Vagina (tissue), 2 donors: Measurements from ENCODE around the gene ZNF227.
"Not testable (repeated sequence)": the region's sequence is repeated elsewhere in the genome, so short reads cannot be mapped to it uniquely, and the experiment has no call there.

Experiments
- POLR2A ChIP-seq, 2 donors: fragments of 450-650 bp; IDR thresholded peaks; one replicate each; pipeline ENCODE4 v1.6.1; 2017; ENCODE audit warnings: antibody characterized with exemption in 2 of 2, mild to moderate bottlenecking in 2 of 2, moderate library complexity in 2 of 2
- TF ChIP-seq, protein P1 (sequence below), 3 experiments: fragments of 450-650 bp in 2 of 3; fragments of 200-600 bp in 1 of 3; sonication (generic) in 1 of 3; IDR thresholded peaks; one replicate each; pipeline ENCODE4 v1.5.1; 2017 to 2019; ENCODE audit warnings: antibody characterized with exemption in 3 of 3, mild to moderate bottlenecking in 2 of 3, moderate library complexity in 2 of 3

- TF ChIP-seq, protein P1, sequence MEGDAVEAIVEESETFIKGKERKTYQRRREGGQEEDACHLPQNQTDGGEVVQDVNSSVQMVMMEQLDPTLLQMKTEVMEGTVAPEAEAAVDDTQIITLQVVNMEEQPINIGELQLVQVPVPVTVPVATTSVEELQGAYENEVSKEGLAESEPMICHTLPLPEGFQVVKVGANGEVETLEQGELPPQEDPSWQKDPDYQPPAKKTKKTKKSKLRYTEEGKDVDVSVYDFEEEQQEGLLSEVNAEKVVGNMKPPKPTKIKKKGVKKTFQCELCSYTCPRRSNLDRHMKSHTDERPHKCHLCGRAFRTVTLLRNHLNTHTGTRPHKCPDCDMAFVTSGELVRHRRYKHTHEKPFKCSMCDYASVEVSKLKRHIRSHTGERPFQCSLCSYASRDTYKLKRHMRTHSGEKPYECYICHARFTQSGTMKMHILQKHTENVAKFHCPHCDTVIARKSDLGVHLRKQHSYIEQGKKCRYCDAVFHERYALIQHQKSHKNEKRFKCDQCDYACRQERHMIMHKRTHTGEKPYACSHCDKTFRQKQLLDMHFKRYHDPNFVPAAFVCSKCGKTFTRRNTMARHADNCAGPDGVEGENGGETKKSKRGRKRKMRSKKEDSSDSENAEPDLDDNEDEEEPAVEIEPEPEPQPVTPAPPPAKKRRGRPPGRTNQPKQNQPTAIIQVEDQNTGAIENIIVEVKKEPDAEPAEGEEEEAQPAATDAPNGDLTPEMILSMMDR (IDR thresholded peaks at IDR 0.05): not testable (repeated sequence)
- not testable (repeated sequence) for TF ChIP-seq POLR2A (IDR thresholded peaks at IDR 0.05)
Observed at GRCh38 chr19:44252332-44252731, 40.0 kb downstream of the ZNF227 start.
